ENCODE measurements around the gene JPH3. TPM values are rescaled to one million over a fixed set of nuclear protein-coding genes. Genes with fewer than 3 reads are reported as not detected.

The JPH3 gene
- total RNA-seq, 1 experiment from 2014 or later = 39.0 TPM

DNA sequence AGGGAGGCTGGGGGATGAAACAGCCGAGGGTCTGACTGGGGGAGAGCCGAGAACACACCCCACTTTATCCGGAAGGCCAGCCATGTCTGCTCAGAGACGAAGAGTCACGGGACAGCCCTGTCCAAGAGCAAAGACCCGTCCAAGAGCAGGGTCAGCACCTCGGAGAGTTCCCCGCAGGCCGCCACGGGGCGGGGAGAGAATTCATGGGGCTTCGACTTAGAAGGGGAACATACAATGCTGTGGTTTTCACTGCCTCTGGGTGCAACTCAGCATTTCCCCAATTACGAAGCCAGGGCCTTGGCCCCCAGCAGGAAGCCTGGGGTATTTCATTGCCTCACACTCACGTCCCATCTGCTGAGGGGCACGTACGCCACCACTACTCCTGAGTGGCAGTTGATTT is 59.3 kb downstream of the JPH3 start (continued):
- no peak for TF ChIP-seq CBFB (CRISPR knock-in tag; IDR thresholded peaks at IDR 0.05; ENCODE audit: low read depth)
- no peak for TF ChIP-seq CREM (CRISPR knock-in tag; IDR thresholded peaks at IDR 0.05)

DNA sequence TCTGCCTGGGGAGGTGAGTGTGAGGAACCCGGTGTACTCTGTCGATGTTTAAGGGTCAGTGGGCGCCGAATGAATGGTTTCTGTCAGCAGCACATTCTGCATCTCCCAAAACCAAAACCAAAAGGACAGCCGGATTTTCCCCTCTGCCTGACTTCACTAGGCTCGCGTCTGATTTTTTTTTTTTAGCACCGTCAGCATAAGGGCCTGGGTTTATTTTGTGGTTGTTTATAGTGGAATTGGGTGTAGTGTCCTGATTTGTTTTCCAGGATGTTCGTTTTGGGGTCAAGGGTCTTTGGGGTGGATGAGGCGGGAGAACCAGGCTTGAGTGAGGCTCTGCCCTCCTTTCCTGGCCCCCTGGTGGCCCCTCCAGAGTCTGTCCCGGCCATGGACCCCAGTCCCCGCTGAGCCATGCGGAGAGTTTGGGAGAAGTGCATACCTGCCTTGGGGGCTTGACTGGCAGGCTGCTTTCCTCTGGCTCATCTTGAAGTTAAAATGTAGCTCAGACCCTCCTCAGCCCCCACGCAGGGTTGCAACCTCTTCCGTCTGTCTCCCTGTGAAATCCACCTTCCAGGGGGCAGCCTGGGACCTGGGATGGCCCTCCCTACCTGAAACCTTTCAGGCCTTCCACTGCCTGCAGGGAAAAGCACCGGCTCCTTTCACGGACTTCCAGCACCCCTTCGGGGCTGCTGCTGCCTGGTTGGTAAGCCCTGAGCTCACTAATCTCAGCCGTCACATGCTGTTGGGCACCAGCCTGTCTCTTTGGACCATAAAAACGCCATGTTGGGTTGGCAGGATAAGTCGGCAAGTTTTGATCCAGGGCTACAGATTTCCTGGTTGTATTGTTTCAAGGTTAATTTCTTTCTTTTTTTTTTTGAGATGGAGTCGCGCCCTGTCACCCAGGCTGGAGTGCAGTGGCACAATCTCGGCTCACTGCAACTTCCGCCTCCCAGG is 60.2 kb downstream of the JPH3 start:
- H3K4me1 Mint-ChIP-seq = peaks cover 26% of the 10 kb centered on the region
- H3K27me3 Mint-ChIP-seq (ENCODE audit: low read depth) = no peaks in the 10 kb centered on the region
- no peaks in the 10 kb centered on the region for H3K36me3 Mint-ChIP-seq
- DNase-seq (ENCODE audit: low spot score) (no peak), ATAC-seq (peak; percentile 11; the same call in 1 of the 2 replicates)
- POLR2A ChIA-PET = no interaction called here
- CTCF ChIA-PET = interaction anchor here (1.5 kb wide), 1 partner anchor 72 kb away, joined by 4 read pairs; no protein-coding TSS in a partner anchor
- H3K4me3 Mint-ChIP-seq = no peak overlapping the region
- no peaks in the 10 kb centered on the region for H3K9me3 Mint-ChIP-seq
- TF ChIP-seq ZNF396 (CRISPR knock-in tag; IDR thresholded peaks at IDR 0.05; ENCODE audit: borderline replicate concordance) (no peak), NR3C1 (CRISPR knock-in tag; conservative IDR thresholded peaks at IDR 0.05; ENCODE audit: low read depth) (no peak), ELF4 (CRISPR knock-in tag; IDR thresholded peaks at IDR 0.05; ENCODE audit: low read depth) (no peak), HMGA2 (CRISPR knock-in tag; IDR thresholded peaks at IDR 0.05) (no peak), OVOL2 (CRISPR knock-in tag; IDR thresholded peaks at IDR 0.05; ENCODE audit: borderline replicate concordance) (no peak)
- TF ChIP-seq, protein P1, sequence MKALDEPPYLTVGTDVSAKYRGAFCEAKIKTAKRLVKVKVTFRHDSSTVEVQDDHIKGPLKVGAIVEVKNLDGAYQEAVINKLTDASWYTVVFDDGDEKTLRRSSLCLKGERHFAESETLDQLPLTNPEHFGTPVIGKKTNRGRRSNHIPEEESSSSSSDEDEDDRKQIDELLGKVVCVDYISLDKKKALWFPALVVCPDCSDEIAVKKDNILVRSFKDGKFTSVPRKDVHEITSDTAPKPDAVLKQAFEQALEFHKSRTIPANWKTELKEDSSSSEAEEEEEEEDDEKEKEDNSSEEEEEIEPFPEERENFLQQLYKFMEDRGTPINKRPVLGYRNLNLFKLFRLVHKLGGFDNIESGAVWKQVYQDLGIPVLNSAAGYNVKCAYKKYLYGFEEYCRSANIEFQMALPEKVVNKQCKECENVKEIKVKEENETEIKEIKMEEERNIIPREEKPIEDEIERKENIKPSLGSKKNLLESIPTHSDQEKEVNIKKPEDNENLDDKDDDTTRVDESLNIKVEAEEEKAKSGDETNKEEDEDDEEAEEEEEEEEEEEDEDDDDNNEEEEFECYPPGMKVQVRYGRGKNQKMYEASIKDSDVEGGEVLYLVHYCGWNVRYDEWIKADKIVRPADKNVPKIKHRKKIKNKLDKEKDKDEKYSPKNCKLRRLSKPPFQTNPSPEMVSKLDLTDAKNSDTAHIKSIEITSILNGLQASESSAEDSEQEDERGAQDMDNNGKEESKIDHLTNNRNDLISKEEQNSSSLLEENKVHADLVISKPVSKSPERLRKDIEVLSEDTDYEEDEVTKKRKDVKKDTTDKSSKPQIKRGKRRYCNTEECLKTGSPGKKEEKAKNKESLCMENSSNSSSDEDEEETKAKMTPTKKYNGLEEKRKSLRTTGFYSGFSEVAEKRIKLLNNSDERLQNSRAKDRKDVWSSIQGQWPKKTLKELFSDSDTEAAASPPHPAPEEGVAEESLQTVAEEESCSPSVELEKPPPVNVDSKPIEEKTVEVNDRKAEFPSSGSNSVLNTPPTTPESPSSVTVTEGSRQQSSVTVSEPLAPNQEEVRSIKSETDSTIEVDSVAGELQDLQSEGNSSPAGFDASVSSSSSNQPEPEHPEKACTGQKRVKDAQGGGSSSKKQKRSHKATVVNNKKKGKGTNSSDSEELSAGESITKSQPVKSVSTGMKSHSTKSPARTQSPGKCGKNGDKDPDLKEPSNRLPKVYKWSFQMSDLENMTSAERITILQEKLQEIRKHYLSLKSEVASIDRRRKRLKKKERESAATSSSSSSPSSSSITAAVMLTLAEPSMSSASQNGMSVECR (CRISPR knock-in tag; IDR thresholded peaks at IDR 0.05; ENCODE audit: borderline replicate concordance) = no peak
- TF ChIP-seq, protein P2, sequence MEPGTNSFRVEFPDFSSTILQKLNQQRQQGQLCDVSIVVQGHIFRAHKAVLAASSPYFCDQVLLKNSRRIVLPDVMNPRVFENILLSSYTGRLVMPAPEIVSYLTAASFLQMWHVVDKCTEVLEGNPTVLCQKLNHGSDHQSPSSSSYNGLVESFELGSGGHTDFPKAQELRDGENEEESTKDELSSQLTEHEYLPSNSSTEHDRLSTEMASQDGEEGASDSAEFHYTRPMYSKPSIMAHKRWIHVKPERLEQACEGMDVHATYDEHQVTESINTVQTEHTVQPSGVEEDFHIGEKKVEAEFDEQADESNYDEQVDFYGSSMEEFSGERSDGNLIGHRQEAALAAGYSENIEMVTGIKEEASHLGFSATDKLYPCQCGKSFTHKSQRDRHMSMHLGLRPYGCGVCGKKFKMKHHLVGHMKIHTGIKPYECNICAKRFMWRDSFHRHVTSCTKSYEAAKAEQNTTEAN (CRISPR knock-in tag; IDR thresholded peaks at IDR 0.05) = no peak
- TF ChIP-seq, protein P3, sequence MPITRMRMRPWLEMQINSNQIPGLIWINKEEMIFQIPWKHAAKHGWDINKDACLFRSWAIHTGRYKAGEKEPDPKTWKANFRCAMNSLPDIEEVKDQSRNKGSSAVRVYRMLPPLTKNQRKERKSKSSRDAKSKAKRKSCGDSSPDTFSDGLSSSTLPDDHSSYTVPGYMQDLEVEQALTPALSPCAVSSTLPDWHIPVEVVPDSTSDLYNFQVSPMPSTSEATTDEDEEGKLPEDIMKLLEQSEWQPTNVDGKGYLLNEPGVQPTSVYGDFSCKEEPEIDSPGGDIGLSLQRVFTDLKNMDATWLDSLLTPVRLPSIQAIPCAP (CRISPR knock-in tag; IDR thresholded peaks at IDR 0.05) = no peak
- TF ChIP-seq, protein P4, sequence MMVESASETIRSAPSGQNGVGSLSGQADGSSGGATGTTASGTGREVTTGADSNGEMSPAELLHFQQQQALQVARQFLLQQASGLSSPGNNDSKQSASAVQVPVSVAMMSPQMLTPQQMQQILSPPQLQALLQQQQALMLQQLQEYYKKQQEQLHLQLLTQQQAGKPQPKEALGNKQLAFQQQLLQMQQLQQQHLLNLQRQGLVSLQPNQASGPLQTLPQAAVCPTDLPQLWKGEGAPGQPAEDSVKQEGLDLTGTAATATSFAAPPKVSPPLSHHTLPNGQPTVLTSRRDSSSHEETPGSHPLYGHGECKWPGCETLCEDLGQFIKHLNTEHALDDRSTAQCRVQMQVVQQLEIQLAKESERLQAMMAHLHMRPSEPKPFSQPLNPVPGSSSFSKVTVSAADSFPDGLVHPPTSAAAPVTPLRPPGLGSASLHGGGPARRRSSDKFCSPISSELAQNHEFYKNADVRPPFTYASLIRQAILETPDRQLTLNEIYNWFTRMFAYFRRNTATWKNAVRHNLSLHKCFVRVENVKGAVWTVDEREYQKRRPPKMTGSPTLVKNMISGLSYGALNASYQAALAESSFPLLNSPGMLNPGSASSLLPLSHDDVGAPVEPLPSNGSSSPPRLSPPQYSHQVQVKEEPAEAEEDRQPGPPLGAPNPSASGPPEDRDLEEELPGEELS (CRISPR knock-in tag; IDR thresholded peaks at IDR 0.05) = no peak
- H3K27ac Mint-ChIP-seq = no peak overlapping the region

DNA sequence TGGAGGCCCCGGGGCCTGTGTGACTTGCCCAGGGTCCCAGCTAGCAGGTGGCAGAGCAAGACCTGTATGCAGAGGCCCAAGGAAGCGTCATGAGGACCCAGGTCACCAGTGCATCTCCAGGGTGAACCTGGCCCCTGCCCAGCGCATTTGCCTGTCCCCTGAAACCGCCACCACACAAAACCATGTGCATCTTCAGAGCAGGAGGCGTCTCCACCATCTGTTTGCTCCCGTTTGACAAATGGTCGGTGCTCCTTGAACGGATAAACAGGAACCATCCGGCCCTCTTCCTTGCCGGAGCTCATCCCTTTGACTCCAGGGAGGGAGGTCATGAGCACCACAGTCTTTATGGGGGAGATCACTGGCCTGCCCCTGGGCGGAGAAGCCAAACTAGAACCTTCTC is 62.5 kb downstream of the JPH3 start:
- no peaks in the 10 kb centered on the region for H3K36me3 Mint-ChIP-seq
- H3K27me3 Mint-ChIP-seq (ENCODE audit: low read depth) = no peaks in the 10 kb centered on the region
- no peak for ATAC-seq
- no peak overlapping the region for H3K27ac Mint-ChIP-seq
- H3K4me3 Mint-ChIP-seq = no peak overlapping the region
- no peaks in the 10 kb centered on the region for H3K9me3 Mint-ChIP-seq
- CTCF ChIA-PET = interaction anchor here (0.9 to 4.3 kb wide), 4 partner anchors 10 to 28 kb away, joined by 3 to 11 read pairs (median 4); no protein-coding TSS in a partner anchor
- H3K4me1 Mint-ChIP-seq = peaks cover 14% of the 10 kb centered on the region
- no peak for DNase-seq (ENCODE audit: low spot score)
- TF ChIP-seq NR1H2 (CRISPR knock-in tag; IDR thresholded peaks at IDR 0.05) (no peak), GABPB1 (CRISPR knock-in tag; IDR thresholded peaks at IDR 0.05) (no peak), ZNF317 (CRISPR knock-in tag; IDR thresholded peaks at IDR 0.05; ENCODE audit: borderline replicate concordance, low read depth) (no peak), ZNF396 (CRISPR knock-in tag; IDR thresholded peaks at IDR 0.05; ENCODE audit: borderline replicate concordance) (no peak), SMAD4 (CRISPR knock-in tag; IDR thresholded peaks at IDR 0.05) (no peak), HMGA2 (CRISPR knock-in tag; IDR thresholded peaks at IDR 0.05) (no peak)
- TF ChIP-seq, protein P5, sequence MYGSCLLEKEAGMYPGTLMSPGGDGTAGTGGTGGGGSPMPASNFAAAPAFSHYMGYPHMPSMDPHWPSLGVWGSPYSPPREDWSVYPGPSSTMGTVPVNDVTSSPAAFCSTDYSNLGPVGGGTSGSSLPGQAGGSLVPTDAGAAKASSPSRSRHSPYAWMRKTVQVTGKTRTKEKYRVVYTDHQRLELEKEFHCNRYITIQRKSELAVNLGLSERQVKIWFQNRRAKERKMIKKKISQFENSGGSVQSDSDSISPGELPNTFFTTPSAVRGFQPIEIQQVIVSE (CRISPR knock-in tag; IDR thresholded peaks at IDR 0.05; ENCODE audit: borderline replicate concordance) = no peak
- POLR2A ChIA-PET = no interaction called here
